Measurements from ENCODE around the gene CGNL1.

Gene CGNL1

GRCh38 chr15:57382215-57382614 is 5.9 kb downstream of the CGNL1 start:
- Histone ChIP-seq H3K9ac (ENCODE audit: low read length in 5 of 5) (no peak overlapping the region), H3K9me3 (ENCODE audit: control insufficient read depth in 5 of 5, low read length in 5 of 5) (no peaks in the 10 kb centered on the region), H3K27me3 (ENCODE audit: control insufficient read depth in 5 of 5, insufficient read depth in 4 of 5, low read length in 5 of 5) (peaks cover 0 to 5% (median 0%) of the 10 kb centered on the region in 5 donors), H3K36me3 (ENCODE audit: control insufficient read depth in 5 of 5, insufficient read depth in 5 of 5, low read length in 5 of 5) (no peaks in the 10 kb centered on the region), H3K4me3 (ENCODE audit: low read depth in 1 of 5, low read length in 5 of 5) (no peak overlapping the region), H3K27ac (ENCODE audit: low read depth, low read length) (no peak overlapping the region), H3K4me1 (ENCODE audit: control insufficient read depth in 5 of 5, insufficient read depth in 5 of 5, low read length in 5 of 5) (peaks cover 0 to 4% (median 3%) of the 10 kb centered on the region in 5 donors)

GRCh38 chr15:57382969-57383368 is 6.7 kb downstream of the CGNL1 start:
- H3K9ac ChIP-seq (ENCODE audit: low read length in 5 of 5): no peak overlapping the region
- H3K27ac ChIP-seq (ENCODE audit: low read depth, low read length): no peak overlapping the region
- no peaks in the 10 kb centered on the region for H3K4me1 ChIP-seq (ENCODE audit: control insufficient read depth in 5 of 5, insufficient read depth in 5 of 5, low read length in 5 of 5)

GRCh38 chr15:57384024-57384423 is 7.7 kb downstream of the CGNL1 start:
- H3K4me3 ChIP-seq (ENCODE audit: low read depth in 1 of 5, low read length in 5 of 5): no peak overlapping the region
- H3K9me3 ChIP-seq (ENCODE audit: control insufficient read depth in 5 of 5, low read length in 5 of 5): no peaks in the 10 kb centered on the region
- no peak overlapping the region for H3K9ac ChIP-seq (ENCODE audit: low read length in 5 of 5)
- H3K4me1 ChIP-seq (ENCODE audit: control insufficient read depth in 5 of 5, insufficient read depth in 5 of 5, low read length in 5 of 5): no peaks in the 10 kb centered on the region
- H3K36me3 ChIP-seq (ENCODE audit: control insufficient read depth in 5 of 5, insufficient read depth in 5 of 5, low read length in 5 of 5): no peaks in the 10 kb centered on the region
- H3K27ac ChIP-seq (ENCODE audit: low read depth, low read length): no peak overlapping the region
- peaks cover 0 to 5% (median 0%) of the 10 kb centered on the region in 5 donors for H3K27me3 ChIP-seq (ENCODE audit: control insufficient read depth in 5 of 5, insufficient read depth in 4 of 5, low read length in 5 of 5)

More at GRCh38 chr15:57382969-57383368, 6.7 kb downstream of the CGNL1 start:
- Histone ChIP-seq H3K9me3 (ENCODE audit: control insufficient read depth in 5 of 5, low read length in 5 of 5) (no peaks in the 10 kb centered on the region), H3K4me3 (ENCODE audit: low read depth in 1 of 5, low read length in 5 of 5) (no peak overlapping the region), H3K27me3 (ENCODE audit: control insufficient read depth in 5 of 5, insufficient read depth in 4 of 5, low read length in 5 of 5) (peaks cover 0 to 5% (median 0%) of the 10 kb centered on the region in 5 donors), H3K36me3 (ENCODE audit: control insufficient read depth in 5 of 5, insufficient read depth in 5 of 5, low read length in 5 of 5) (no peaks in the 10 kb centered on the region)

GRCh38 chr15:57384816-57385215 is 8.5 kb downstream of the CGNL1 start:
- Histone ChIP-seq H3K4me1 (ENCODE audit: control insufficient read depth in 5 of 5, insufficient read depth in 5 of 5, low read length in 5 of 5) (no peaks in the 10 kb centered on the region), H3K36me3 (ENCODE audit: control insufficient read depth in 5 of 5, insufficient read depth in 5 of 5, low read length in 5 of 5) (no peaks in the 10 kb centered on the region), H3K9me3 (ENCODE audit: control insufficient read depth in 5 of 5, low read length in 5 of 5) (no peaks in the 10 kb centered on the region), H3K4me3 (ENCODE audit: low read depth in 1 of 5, low read length in 5 of 5) (no peak overlapping the region), H3K27me3 (ENCODE audit: control insufficient read depth in 5 of 5, insufficient read depth in 4 of 5, low read length in 5 of 5) (peaks cover 0 to 5% (median 0%) of the 10 kb centered on the region in 5 donors), H3K9ac (ENCODE audit: low read length in 5 of 5) (no peak overlapping the region), H3K27ac (ENCODE audit: low read depth, low read length) (no peak overlapping the region)

- no peak overlapping the region for H3K9ac ChIP-seq (ENCODE audit: low read length in 5 of 5)
- no peak overlapping the region for H3K4me3 ChIP-seq (ENCODE audit: low read depth in 1 of 5, low read length in 5 of 5)
- H3K9me3 ChIP-seq (ENCODE audit: control insufficient read depth in 5 of 5, low read length in 5 of 5): no peaks in the 10 kb centered on the region
- no peaks in the 10 kb centered on the region for H3K4me1 ChIP-seq (ENCODE audit: control insufficient read depth in 5 of 5, insufficient read depth in 5 of 5, low read length in 5 of 5)
- H3K27ac ChIP-seq (ENCODE audit: low read depth, low read length): no peak overlapping the region
- peaks cover 0 to 3% (median 0%) of the 10 kb centered on the region in 5 donors for H3K27me3 ChIP-seq (ENCODE audit: control insufficient read depth in 5 of 5, insufficient read depth in 4 of 5, low read length in 5 of 5)
- no peaks in the 10 kb centered on the region for H3K36me3 ChIP-seq (ENCODE audit: control insufficient read depth in 5 of 5, insufficient read depth in 5 of 5, low read length in 5 of 5)
Observed at GRCh38 chr15:57385923-57386390, 9.7 kb downstream of the CGNL1 start.

GRCh38 chr15:57386976-57387375 is 10.7 kb downstream of the CGNL1 start:
- Histone ChIP-seq H3K36me3 (ENCODE audit: control insufficient read depth in 5 of 5, insufficient read depth in 5 of 5, low read length in 5 of 5) (no peaks in the 10 kb centered on the region), H3K4me3 (ENCODE audit: low read depth in 1 of 5, low read length in 5 of 5) (no peak overlapping the region), H3K27me3 (ENCODE audit: control insufficient read depth in 5 of 5, insufficient read depth in 4 of 5, low read length in 5 of 5) (no peaks in the 10 kb centered on the region), H3K9ac (ENCODE audit: low read length in 5 of 5) (no peak overlapping the region), H3K27ac (ENCODE audit: low read depth, low read length) (no peak overlapping the region), H3K9me3 (ENCODE audit: control insufficient read depth in 5 of 5, low read length in 5 of 5) (no peaks in the 10 kb centered on the region), H3K4me1 (ENCODE audit: control insufficient read depth in 5 of 5, insufficient read depth in 5 of 5, low read length in 5 of 5) (no peaks in the 10 kb centered on the region)

GRCh38 chr15:57387564-57388076 is 11.3 kb downstream of the CGNL1 start:
- Histone ChIP-seq H3K9ac (ENCODE audit: low read length in 5 of 5) (no peak overlapping the region), H3K9me3 (ENCODE audit: control insufficient read depth in 5 of 5, low read length in 5 of 5) (no peaks in the 10 kb centered on the region), H3K4me3 (ENCODE audit: low read depth in 1 of 5, low read length in 5 of 5) (no peak overlapping the region), H3K36me3 (ENCODE audit: control insufficient read depth in 5 of 5, insufficient read depth in 5 of 5, low read length in 5 of 5) (no peaks in the 10 kb centered on the region), H3K27ac (ENCODE audit: low read depth, low read length) (no peak overlapping the region), H3K4me1 (ENCODE audit: control insufficient read depth in 5 of 5, insufficient read depth in 5 of 5, low read length in 5 of 5) (no peaks in the 10 kb centered on the region), H3K27me3 (ENCODE audit: control insufficient read depth in 5 of 5, insufficient read depth in 4 of 5, low read length in 5 of 5) (no peaks in the 10 kb centered on the region)

- no peaks in the 10 kb centered on the region for H3K36me3 ChIP-seq (ENCODE audit: control insufficient read depth in 5 of 5, insufficient read depth in 5 of 5, low read length in 5 of 5)
- H3K4me3 ChIP-seq (ENCODE audit: low read depth in 1 of 5, low read length in 5 of 5): no peak overlapping the region
- H3K4me1 ChIP-seq (ENCODE audit: control insufficient read depth in 5 of 5, insufficient read depth in 5 of 5, low read length in 5 of 5): peaks cover 0 to 6% (median 0%) of the 10 kb centered on the region in 5 donors
- no peak overlapping the region for H3K27ac ChIP-seq (ENCODE audit: low read depth, low read length)
- H3K9ac ChIP-seq (ENCODE audit: low read length in 5 of 5): no peak overlapping the region
- no peaks in the 10 kb centered on the region for H3K27me3 ChIP-seq (ENCODE audit: control insufficient read depth in 5 of 5, insufficient read depth in 4 of 5, low read length in 5 of 5)
- H3K9me3 ChIP-seq (ENCODE audit: control insufficient read depth in 5 of 5, low read length in 5 of 5): no peaks in the 10 kb centered on the region
Observed at GRCh38 chr15:57388464-57388863, 12.2 kb downstream of the CGNL1 start.

- Histone ChIP-seq H3K27ac (ENCODE audit: low read depth, low read length) (no peak overlapping the region), H3K4me3 (ENCODE audit: low read depth in 1 of 5, low read length in 5 of 5) (no peak overlapping the region), H3K9me3 (ENCODE audit: control insufficient read depth in 5 of 5, low read length in 5 of 5) (no peaks in the 10 kb centered on the region), H3K9ac (ENCODE audit: low read length in 5 of 5) (no peak overlapping the region), H3K36me3 (ENCODE audit: control insufficient read depth in 5 of 5, insufficient read depth in 5 of 5, low read length in 5 of 5) (no peaks in the 10 kb centered on the region), H3K4me1 (ENCODE audit: control insufficient read depth in 5 of 5, insufficient read depth in 5 of 5, low read length in 5 of 5) (peaks cover 0 to 6% (median 0%) of the 10 kb centered on the region in 5 donors), H3K27me3 (ENCODE audit: control insufficient read depth in 5 of 5, insufficient read depth in 4 of 5, low read length in 5 of 5) (no peaks in the 10 kb centered on the region)
Observed at GRCh38 chr15:57389991-57390390, 13.7 kb downstream of the CGNL1 start.

- H3K9ac ChIP-seq (ENCODE audit: low read length in 5 of 5): no peak overlapping the region
- H3K27ac ChIP-seq (ENCODE audit: low read depth, low read length): no peak overlapping the region
- H3K4me1 ChIP-seq (ENCODE audit: control insufficient read depth in 5 of 5, insufficient read depth in 5 of 5, low read length in 5 of 5): peaks cover 0 to 6% (median 0%) of the 10 kb centered on the region in 5 donors
- no peaks in the 10 kb centered on the region for H3K9me3 ChIP-seq (ENCODE audit: control insufficient read depth in 5 of 5, low read length in 5 of 5)
- no peaks in the 10 kb centered on the region for H3K36me3 ChIP-seq (ENCODE audit: control insufficient read depth in 5 of 5, insufficient read depth in 5 of 5, low read length in 5 of 5)
- H3K4me3 ChIP-seq (ENCODE audit: low read depth in 1 of 5, low read length in 5 of 5): no peak overlapping the region
- no peaks in the 10 kb centered on the region for H3K27me3 ChIP-seq (ENCODE audit: control insufficient read depth in 5 of 5, insufficient read depth in 4 of 5, low read length in 5 of 5)
Observed at GRCh38 chr15:57390583-57390982, 14.3 kb downstream of the CGNL1 start.

Measured in subcutaneous abdominal adipose tissue (tissue), 5 donors.